ENCODE data around the gene CSMD2.
A peak's percentile ranks its signal among the peaks of the same experiment; 100 is the strongest.
"Not testable (repeated sequence)": the region's sequence is repeated elsewhere in the genome, so short reads cannot be mapped to it uniquely, and the experiment has no call there.

CSMD2 gene

GRCh38 chr1:34108269-34108668, 56.8 kb downstream of the CSMD2 start:
- no peak overlapping the region for H3K27ac ChIP-seq (ENCODE audit: low read depth, low read length)
- H3K27me3 ChIP-seq (ENCODE audit: insufficient read depth, low read length) = no peaks in the 10 kb centered on the region
- H3K4me3 ChIP-seq (ENCODE audit: low read length) = no peak overlapping the region
- H3K9me3 ChIP-seq (ENCODE audit: insufficient read depth, low read depth, low read length) = no peaks in the 10 kb centered on the region
- H3K9ac ChIP-seq (ENCODE audit: low read depth, low read length) = no peak overlapping the region
- H3K36me3 ChIP-seq (ENCODE audit: insufficient read depth, low read length) = no peaks in the 10 kb centered on the region
- H3K4me1 ChIP-seq (ENCODE audit: insufficient read depth, low read length) = peaks cover 10% of the 10 kb centered on the region; the same call in 1 of the 2 replicates
- 96% methylated on average over 2 of the region's 2 CpGs for WGBS

GRCh38 chr1:34101151-34101550, 63.9 kb downstream of the CSMD2 start:
- no peaks in the 10 kb centered on the region for H3K9me3 ChIP-seq (ENCODE audit: insufficient read depth, low read depth, low read length)
- no peak overlapping the region for H3K9ac ChIP-seq (ENCODE audit: low read depth, low read length)
- H3K27me3 ChIP-seq (ENCODE audit: insufficient read depth, low read length) = no peaks in the 10 kb centered on the region
- H3K4me1 ChIP-seq (ENCODE audit: insufficient read depth, low read length) = no peaks in the 10 kb centered on the region
- no peak overlapping the region for H3K27ac ChIP-seq (ENCODE audit: low read depth, low read length)
- no peak overlapping the region for H3K4me3 ChIP-seq (ENCODE audit: low read length)
- no peaks in the 10 kb centered on the region for H3K36me3 ChIP-seq (ENCODE audit: insufficient read depth, low read length)
- WGBS = 97% methylated on average over 1 of the region's 1 CpG

GRCh38 chr1:34100332-34100731, 64.7 kb downstream of the CSMD2 start:
- no peaks in the 10 kb centered on the region for H3K9me3 ChIP-seq (ENCODE audit: insufficient read depth, low read depth, low read length)
- no peak overlapping the region for H3K27ac ChIP-seq (ENCODE audit: low read depth, low read length)
- WGBS = 86% methylated on average over 3 of the region's 5 CpGs
- no peaks in the 10 kb centered on the region for H3K36me3 ChIP-seq (ENCODE audit: insufficient read depth, low read length)
- no peaks in the 10 kb centered on the region for H3K4me1 ChIP-seq (ENCODE audit: insufficient read depth, low read length)
- H3K4me3 ChIP-seq (ENCODE audit: low read length) = no peak overlapping the region
- H3K9ac ChIP-seq (ENCODE audit: low read depth, low read length) = no peak overlapping the region
- no peaks in the 10 kb centered on the region for H3K27me3 ChIP-seq (ENCODE audit: insufficient read depth, low read length)

GRCh38 chr1:34092399-34092798, 72.6 kb downstream of the CSMD2 start:
- peak overlapping the region; percentile 23; the same call in 1 of the 2 replicates for H3K4me3 ChIP-seq (ENCODE audit: low read length)
- WGBS = 41% methylated on average over 13 of the region's 27 CpGs

GRCh38 chr1:34089731-34090130, 75.3 kb downstream of the CSMD2 start:
- no peak overlapping the region for H3K9ac ChIP-seq (ENCODE audit: low read depth, low read length)
- no peak overlapping the region for H3K4me3 ChIP-seq (ENCODE audit: low read length)
- WGBS = 92% methylated on average over 6 of the region's 6 CpGs
- H3K27ac ChIP-seq (ENCODE audit: low read depth, low read length) = no peak overlapping the region
- 0 out of 2 replicates have a peak, but pooled peaks cover 2% of the 10 kb centered on the region for H3K9me3 ChIP-seq (ENCODE audit: insufficient read depth, low read depth, low read length)
- no peaks in the 10 kb centered on the region for H3K27me3 ChIP-seq (ENCODE audit: insufficient read depth, low read length)
- no peaks in the 10 kb centered on the region for H3K4me1 ChIP-seq (ENCODE audit: insufficient read depth, low read length)
- H3K36me3 ChIP-seq (ENCODE audit: insufficient read depth, low read length) = peaks cover 6% of the 10 kb centered on the region; the same call in 1 of the 2 replicates

More at GRCh38 chr1:34092399-34092798, 72.6 kb downstream of the CSMD2 start:
- not testable (repeated sequence) for H3K9me3 ChIP-seq (ENCODE audit: insufficient read depth, low read depth, low read length); H3K9ac ChIP-seq (ENCODE audit: low read depth, low read length); H3K36me3 ChIP-seq (ENCODE audit: insufficient read depth, low read length); H3K4me1 ChIP-seq (ENCODE audit: insufficient read depth, low read length); H3K27ac ChIP-seq (ENCODE audit: low read depth, low read length); H3K27me3 ChIP-seq (ENCODE audit: insufficient read depth, low read length)

- Histone ChIP-seq H3K36me3 (ENCODE audit: insufficient read depth, low read length) (peaks cover 6% of the 10 kb centered on the region; the same call in 1 of the 2 replicates), H3K27me3 (ENCODE audit: insufficient read depth, low read length) (no peaks in the 10 kb centered on the region), H3K9me3 (ENCODE audit: insufficient read depth, low read depth, low read length) (peaks cover 11% of the 10 kb centered on the region; the same call in 1 of the 2 replicates), H3K9ac (ENCODE audit: low read depth, low read length) (no peak overlapping the region), H3K4me1 (ENCODE audit: insufficient read depth, low read length) (no peaks in the 10 kb centered on the region), H3K4me3 (ENCODE audit: low read length) (no peak overlapping the region), H3K27ac (ENCODE audit: low read depth, low read length) (no peak overlapping the region)
- WGBS = 51% methylated on average over 5 of the region's 5 CpGs
These were observed 77.0 kb downstream of the CSMD2 start for GRCh38 chr1:34087986-34088385.

- Histone ChIP-seq H3K9ac (ENCODE audit: low read depth, low read length) (no peak overlapping the region), H3K27ac (ENCODE audit: low read depth, low read length) (no peak overlapping the region), H3K4me1 (ENCODE audit: insufficient read depth, low read length) (no peaks in the 10 kb centered on the region), H3K36me3 (ENCODE audit: insufficient read depth, low read length) (peaks cover 6% of the 10 kb centered on the region; the same call in 1 of the 2 replicates), H3K9me3 (ENCODE audit: insufficient read depth, low read depth, low read length) (peaks cover 12% of the 10 kb centered on the region; the same call in 1 of the 2 replicates), H3K27me3 (ENCODE audit: insufficient read depth, low read length) (no peaks in the 10 kb centered on the region), H3K4me3 (ENCODE audit: low read length) (no peak overlapping the region)
- WGBS = 92% methylated on average over 1 of the region's 1 CpG
These were observed 78.5 kb downstream of the CSMD2 start for GRCh38 chr1:34086561-34086960.

- Histone ChIP-seq H3K4me1 (ENCODE audit: insufficient read depth, low read length) (no peaks in the 10 kb centered on the region), H3K27me3 (ENCODE audit: insufficient read depth, low read length) (no peaks in the 10 kb centered on the region), H3K27ac (ENCODE audit: low read depth, low read length) (no peak overlapping the region), H3K4me3 (ENCODE audit: low read length) (no peak overlapping the region), H3K9me3 (ENCODE audit: insufficient read depth, low read depth, low read length) (peaks cover 27% of the 10 kb centered on the region), H3K36me3 (ENCODE audit: insufficient read depth, low read length) (peaks cover 6% of the 10 kb centered on the region; the same call in 1 of the 2 replicates), H3K9ac (ENCODE audit: low read depth, low read length) (no peak overlapping the region)
- 96% methylated on average over 2 of the region's 2 CpGs for WGBS
These were observed 81.1 kb downstream of the CSMD2 start for GRCh38 chr1:34083974-34084373.

GRCh38 chr1:34082085-34082670, 82.9 kb downstream of the CSMD2 start:
- not testable (repeated sequence) for H3K4me3 ChIP-seq (ENCODE audit: low read length); H3K27ac ChIP-seq (ENCODE audit: low read depth, low read length); H3K4me1 ChIP-seq (ENCODE audit: insufficient read depth, low read length); H3K36me3 ChIP-seq (ENCODE audit: insufficient read depth, low read length); H3K27me3 ChIP-seq (ENCODE audit: insufficient read depth, low read length); H3K9ac ChIP-seq (ENCODE audit: low read depth, low read length)
- 95% methylated on average over 43 of the region's 43 CpGs for WGBS
- peaks cover 27% of the 10 kb centered on the region for H3K9me3 ChIP-seq (ENCODE audit: insufficient read depth, low read depth, low read length)

- no peaks in the 10 kb centered on the region for H3K27me3 ChIP-seq (ENCODE audit: insufficient read depth, low read length)
- H3K4me1 ChIP-seq (ENCODE audit: insufficient read depth, low read length) = peaks cover 3% of the 10 kb centered on the region; the same call in 1 of the 2 replicates
- H3K9ac ChIP-seq (ENCODE audit: low read depth, low read length) = no peak overlapping the region
- no peak overlapping the region for H3K27ac ChIP-seq (ENCODE audit: low read depth, low read length)
- H3K9me3 ChIP-seq (ENCODE audit: insufficient read depth, low read depth, low read length) = peaks cover 18% of the 10 kb centered on the region
- H3K36me3 ChIP-seq (ENCODE audit: insufficient read depth, low read length) = no peaks in the 10 kb centered on the region
- 93% methylated on average over 4 of the region's 4 CpGs for WGBS
- no peak overlapping the region for H3K4me3 ChIP-seq (ENCODE audit: low read length)
These were observed 86.6 kb downstream of the CSMD2 start for GRCh38 chr1:34078383-34078782.

GRCh38 chr1:34075576-34075975, 89.5 kb downstream of the CSMD2 start:
- Histone ChIP-seq H3K9me3 (ENCODE audit: insufficient read depth, low read depth, low read length) (peaks cover 9% of the 10 kb centered on the region; the same call in 1 of the 2 replicates), H3K36me3 (ENCODE audit: insufficient read depth, low read length) (no peaks in the 10 kb centered on the region), H3K4me1 (ENCODE audit: insufficient read depth, low read length) (peaks cover 11% of the 10 kb centered on the region), H3K27me3 (ENCODE audit: insufficient read depth, low read length) (no peaks in the 10 kb centered on the region), H3K27ac (ENCODE audit: low read depth, low read length) (no peak overlapping the region), H3K4me3 (ENCODE audit: low read length) (no peak overlapping the region), H3K9ac (ENCODE audit: low read depth, low read length) (no peak overlapping the region)
- WGBS = 95% methylated on average over 7 of the region's 7 CpGs

Measured in HUES64 (cell line).